DND-41 (cell line): ENCODE measurements around the gene ADCY10.

Experiments
- EZH2 ChIP-seq: IDR thresholded peaks from 3 replicates; pipeline ENCODE4 v1.6.1; 2012; ENCODE audit warnings: borderline replicate concordance, low read depth, mild to moderate bottlenecking, moderate library complexity, low read length, inconsistent platforms; ENCODE audit not compliant: severe bottlenecking
- TF ChIP-seq, protein P1 (sequence below): IDR thresholded peaks from 2 replicates; pipeline ENCODE4 v1.5.1; 2012; ENCODE audit warnings: borderline replicate concordance, low read length, moderate library complexity, mild to moderate bottlenecking; ENCODE audit not compliant: poor library complexity, severe bottlenecking; ENCODE audit errors: extremely low read depth

DNA sequence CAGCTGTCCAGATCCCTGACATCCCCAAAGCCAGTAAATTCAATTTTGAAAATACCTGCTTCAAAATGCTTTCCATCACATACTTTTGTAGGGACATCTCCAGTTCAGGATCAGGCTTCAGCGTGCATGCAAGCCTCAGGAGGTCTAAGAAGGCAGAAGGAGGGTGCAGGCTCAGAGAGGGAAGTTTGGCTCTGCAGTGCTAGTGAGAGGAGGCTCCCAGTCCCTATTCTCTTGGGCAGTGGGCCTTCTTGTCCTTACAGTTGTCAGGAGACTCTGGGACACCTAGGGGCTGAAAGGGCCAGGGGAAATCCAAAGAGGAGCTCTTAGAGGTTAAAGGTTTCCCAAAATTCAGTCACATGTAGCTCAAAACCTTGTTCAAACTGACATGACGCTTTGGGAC is 20.1 kb downstream of the ADCY10 start:
- TF ChIP-seq, protein P1, sequence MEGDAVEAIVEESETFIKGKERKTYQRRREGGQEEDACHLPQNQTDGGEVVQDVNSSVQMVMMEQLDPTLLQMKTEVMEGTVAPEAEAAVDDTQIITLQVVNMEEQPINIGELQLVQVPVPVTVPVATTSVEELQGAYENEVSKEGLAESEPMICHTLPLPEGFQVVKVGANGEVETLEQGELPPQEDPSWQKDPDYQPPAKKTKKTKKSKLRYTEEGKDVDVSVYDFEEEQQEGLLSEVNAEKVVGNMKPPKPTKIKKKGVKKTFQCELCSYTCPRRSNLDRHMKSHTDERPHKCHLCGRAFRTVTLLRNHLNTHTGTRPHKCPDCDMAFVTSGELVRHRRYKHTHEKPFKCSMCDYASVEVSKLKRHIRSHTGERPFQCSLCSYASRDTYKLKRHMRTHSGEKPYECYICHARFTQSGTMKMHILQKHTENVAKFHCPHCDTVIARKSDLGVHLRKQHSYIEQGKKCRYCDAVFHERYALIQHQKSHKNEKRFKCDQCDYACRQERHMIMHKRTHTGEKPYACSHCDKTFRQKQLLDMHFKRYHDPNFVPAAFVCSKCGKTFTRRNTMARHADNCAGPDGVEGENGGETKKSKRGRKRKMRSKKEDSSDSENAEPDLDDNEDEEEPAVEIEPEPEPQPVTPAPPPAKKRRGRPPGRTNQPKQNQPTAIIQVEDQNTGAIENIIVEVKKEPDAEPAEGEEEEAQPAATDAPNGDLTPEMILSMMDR = no peak
- no peak for TF ChIP-seq EZH2
